A673 (cell line): Measurements from ENCODE around the gene EIF1AD. TPM values are rescaled to one million over a fixed set of nuclear protein-coding genes. Genes with fewer than 3 reads are reported as not detected.

ENCODE experiments used
- BruUV-seq: library from RNA; stranded (reverse); fragments of 400-500 nt; replicated peaks from 2 replicates; lab custom pipeline; 2021; lab: Mats Ljungman, UMichigan
- CTCF ChIA-PET: fragments of 300-600 bp; sonication (Branson Sonifier 250); formaldehyde crosslinking; loops from one replicate; lab custom pipeline; 2022; ENCODE audit warnings: antibody characterized with exemption; lab: Charles Lee
- POLR2A ChIA-PET: fragments of 300-600 bp; sonication (Branson Sonifier 250); formaldehyde crosslinking; loops from one replicate; lab custom pipeline; 2022; ENCODE audit warnings: antibody characterized with exemption; ENCODE audit not compliant: low non-redundant PET; lab: Charles Lee
- DNase-seq: peaks from one replicate; pipeline ENCODE4 v3.0.0-alpha.2; 2015; ENCODE audit warnings: low spot score
- H3K27ac ChIP-seq: fragments of 200-600 bp; sonication (generic); 2 replicates; pipeline ENCODE4 v1.5.1; 2016; ENCODE audit warnings: mixed run types, low read depth, mild to moderate bottlenecking, mixed read lengths, antibody characterized with exemption, low read length; ENCODE audit not compliant: poor library complexity, severe bottlenecking
- H3K27me3 ChIP-seq: fragments of 200-600 bp; sonication (generic); replicated peaks from 2 replicates; pipeline ENCODE4 v1.6.1; 2017; ENCODE audit warnings: mixed run types, low read depth, mild to moderate bottlenecking, mixed read lengths, antibody characterized with exemption, low read length; ENCODE audit not compliant: insufficient read depth, poor library complexity
- H3K36me3 ChIP-seq: fragments of 200-600 bp; sonication (generic); 2 replicates; pipeline ENCODE4 v1.6.1; 2016; ENCODE audit warnings: mixed run types, mild to moderate bottlenecking, mixed read lengths, antibody characterized with exemption, low read length; ENCODE audit not compliant: insufficient read depth, poor library complexity, severe bottlenecking
- H3K4me1 ChIP-seq: fragments of 200-600 bp; sonication (generic); 2 replicates; pipeline ENCODE4 v1.6.1; 2017; ENCODE audit warnings: mixed run types, mild to moderate bottlenecking, mixed read lengths, antibody characterized with exemption, low read length; ENCODE audit not compliant: insufficient read depth, poor library complexity, severe bottlenecking
- H3K4me3 ChIP-seq: fragments of 200-600 bp; sonication (generic); 2 replicates; pipeline ENCODE4 v1.5.1; 2016; ENCODE audit warnings: low read depth, mixed run types, mild to moderate bottlenecking, mixed read lengths, low read length; ENCODE audit not compliant: poor library complexity, severe bottlenecking
- H3K9me3 ChIP-seq: fragments of 200-600 bp; sonication (generic); 2 replicates; pipeline ENCODE4 v1.6.1; 2016; ENCODE audit warnings: mixed run types, low read depth, mild to moderate bottlenecking, mixed read lengths, antibody characterized with exemption, low read length; ENCODE audit not compliant: poor library complexity, severe bottlenecking
- CTCF ChIP-seq: fragments of 300-800, 200-600 bp; sonication (generic); conservative IDR thresholded peaks from 2 replicates; pipeline ENCODE4 v1.5.1; 2017; ENCODE audit warnings: low read depth, mild to moderate bottlenecking, antibody characterized with exemption, low read length, moderate library complexity, mixed read lengths
- EZH2 ChIP-seq: fragments of 200-600 bp; sonication (generic); IDR thresholded peaks from 2 replicates; pipeline ENCODE4 v1.6.1; 2017; ENCODE audit warnings: borderline replicate concordance, low read depth, mild to moderate bottlenecking, mixed read lengths, antibody characterized with exemption, low read length; ENCODE audit not compliant: poor library complexity, severe bottlenecking
- intact Hi-C: fragments of 100-400 bp; cut with micrococcal nuclease; formaldehyde crosslinking; loops from one replicate; pipeline ENCODE4 v1.10.0; 2022; ENCODE audit not compliant: unreplicated experiment
- total RNA-seq: library from RNA; stranded (reverse); gene quantifications from 2 replicates; pipeline ENCODE4 v1.2.3, GENCODE V29; 2021

Gene EIF1AD
- total RNA-seq, 1 experiment from 2014 or later: 86.2 TPM

- TF ChIP-seq CTCF (no peak), EZH2 (no peak)
- no peak for DNase-seq
- Histone ChIP-seq H3K36me3 (peaks cover 12% of the 10 kb centered on the region), H3K27ac (no peak overlapping the region), H3K9me3 (no peaks in the 10 kb centered on the region), H3K27me3 (no peaks in the 10 kb centered on the region), H3K4me1 (no peaks in the 10 kb centered on the region), H3K4me3 (no peak overlapping the region)
- POLR2A ChIA-PET: no interaction called here
- CTCF ChIA-PET: no interaction called here
- no TSS peak for BruUV-seq
- intact Hi-C loops: no loop called here
Observed at GRCh38 chr11:65983589-65983987, 18.4 kb downstream of the EIF1AD start.

GRCh38 chr11:65982824-65983588 is 19.0 kb downstream of the EIF1AD start:
- intact Hi-C loops: no loop called here
- no TSS peak for BruUV-seq
- Histone ChIP-seq H3K4me3 (no peak overlapping the region), H3K36me3 (peaks cover 18% of the 10 kb centered on the region), H3K27me3 (no peaks in the 10 kb centered on the region), H3K4me1 (no peaks in the 10 kb centered on the region), H3K9me3 (no peaks in the 10 kb centered on the region), H3K27ac (no peak overlapping the region)
- no peak for DNase-seq
- ChIA-PET POLR2A (interaction anchor here (0.7 kb wide), 1 partner anchor 379 kb away, joined by 3 read pairs; no protein-coding TSS in a partner anchor), CTCF (no interaction called here)
- no peak for TF ChIP-seq CTCF
- TF ChIP-seq EZH2: no peak

- H3K27me3 ChIP-seq: no peaks in the 10 kb centered on the region
- H3K4me3 ChIP-seq: no peak overlapping the region
- H3K36me3 ChIP-seq: peaks cover 26% of the 10 kb centered on the region
- BruUV-seq: no TSS peak
- CTCF ChIA-PET: no interaction called here
- no peak overlapping the region for H3K27ac ChIP-seq
- H3K9me3 ChIP-seq: no peaks in the 10 kb centered on the region
- H3K4me1 ChIP-seq: no peaks in the 10 kb centered on the region
- no peak for DNase-seq
- intact Hi-C loops: no loop called here
- POLR2A ChIA-PET: interaction anchor here (0.6 to 0.7 kb wide), 2 partner anchors 73 to 380 kb away, joined by 3 read pairs; no protein-coding TSS in a partner anchor
- TF ChIP-seq CTCF (no peak), EZH2 (no peak)
Observed at GRCh38 chr11:65981972-65982823, 19.8 kb downstream of the EIF1AD start.
